Measurements from ENCODE around the gene SPTBN5. TPM values are rescaled to one million over a fixed set of nuclear protein-coding genes. Genes with fewer than 3 reads are reported as not detected.

SPTBN5 gene
- total and polyA plus RNA-seq, 2 experiments from 2014 or later, result 0.70 to 2.1 TPM

DNA sequence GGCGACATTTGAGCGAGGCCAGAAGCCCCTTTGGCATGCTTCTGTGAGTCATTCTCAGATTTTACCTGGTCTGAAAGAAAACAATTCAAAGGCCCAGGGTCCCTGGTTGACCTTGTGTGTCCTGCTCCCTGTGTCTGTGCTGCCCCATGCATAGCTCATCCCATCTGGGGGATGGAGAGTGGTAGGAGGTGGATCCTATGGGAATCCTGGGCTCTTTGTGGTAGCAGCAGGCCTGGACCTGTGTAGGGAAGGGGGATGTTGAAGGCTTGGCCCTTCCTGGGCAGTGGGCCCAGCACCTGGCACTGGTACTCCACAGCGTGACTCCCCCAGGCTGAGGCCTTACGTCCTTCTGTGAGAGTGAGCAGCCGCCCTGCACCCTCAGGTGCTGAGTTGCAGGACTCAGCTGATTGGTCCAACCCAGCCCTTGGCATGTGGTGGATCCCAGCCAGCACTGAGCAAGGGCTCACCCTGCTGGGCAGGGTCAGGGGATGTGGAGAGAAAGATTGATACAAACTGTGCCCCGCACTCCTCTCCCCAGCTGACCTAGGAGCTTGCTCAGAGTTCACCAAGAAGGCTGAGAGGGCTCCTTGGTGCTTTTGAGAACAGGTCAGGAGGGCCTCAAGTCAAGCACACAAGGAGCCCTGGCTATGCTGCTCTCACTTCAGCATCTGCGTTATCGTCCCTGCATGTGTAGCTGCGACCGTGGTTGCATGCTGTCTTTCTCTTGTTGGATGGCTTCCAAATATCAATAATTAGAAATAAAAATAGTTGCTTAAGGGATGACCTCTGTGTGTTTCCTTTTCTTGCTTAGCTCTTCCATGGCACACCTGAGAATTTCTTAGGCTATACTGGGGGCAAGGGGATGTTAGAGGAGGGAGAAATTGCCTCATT is 87.3 kb downstream of the SPTBN5 start:
- no peak overlapping the region for H3K4me3 ChIP-seq
- H3K9me3 ChIP-seq (ENCODE audit: low read depth), result no peaks in the 10 kb centered on the region
- H3K4me1 ChIP-seq (ENCODE audit: low read depth), result peaks cover 27% of the 10 kb centered on the region
- no peak for TF ChIP-seq CTCF (IDR thresholded peaks at IDR 0.05; ENCODE audit: low read depth, low read length)
- H3K36me3 ChIP-seq, result peaks cover 4% of the 10 kb centered on the region
- H3K27me3 ChIP-seq, result no peaks in the 10 kb centered on the region
- H3K27ac ChIP-seq, result peak overlapping the region; percentile 57
- peak in 1 of 2 donors; percentile 78 for DNase-seq (ENCODE audit: low read depth in 1 of 2, low spot score in 1 of 2)

DNA sequence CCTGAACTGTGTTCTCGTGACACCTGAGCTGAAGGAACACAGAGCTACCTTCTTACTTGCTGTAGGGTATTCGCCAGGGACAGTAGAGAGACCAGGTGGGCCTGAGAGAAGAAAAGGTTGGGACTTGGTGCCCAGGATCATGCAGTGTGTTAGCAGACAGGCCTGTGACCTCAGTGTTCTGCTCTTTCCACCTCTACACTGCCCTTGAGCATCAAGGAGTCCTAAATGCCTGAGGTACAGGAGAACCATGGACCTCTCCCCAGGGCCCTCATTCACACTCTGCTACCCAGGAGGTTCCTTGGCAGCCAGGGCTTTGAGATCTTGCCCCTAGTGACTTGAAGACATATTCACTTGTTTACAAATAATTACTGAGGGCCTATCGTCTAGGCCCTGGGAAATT is 88.1 kb downstream of the SPTBN5 start:
- H3K36me3 ChIP-seq, result peaks cover 4% of the 10 kb centered on the region
- peak overlapping the region; percentile 57 for H3K27ac ChIP-seq
- DNase-seq (ENCODE audit: low read depth in 1 of 2, low spot score in 1 of 2), result no peak
- H3K9me3 ChIP-seq (ENCODE audit: low read depth), result no peaks in the 10 kb centered on the region
- peaks cover 23% of the 10 kb centered on the region for H3K4me1 ChIP-seq (ENCODE audit: low read depth)
- no peaks in the 10 kb centered on the region for H3K27me3 ChIP-seq
- TF ChIP-seq CTCF (IDR thresholded peaks at IDR 0.05; ENCODE audit: low read depth, low read length), result no peak
- H3K4me3 ChIP-seq, result no peak overlapping the region

GRCh38 chr15:41804916-41805666 is 88.8 kb downstream of the SPTBN5 start:
- Histone ChIP-seq H3K27me3 (no peaks in the 10 kb centered on the region), H3K36me3 (peaks cover 4% of the 10 kb centered on the region), H3K9me3 (ENCODE audit: low read depth) (no peaks in the 10 kb centered on the region), H3K4me3 (no peak overlapping the region), H3K4me1 (ENCODE audit: low read depth) (peaks cover 23% of the 10 kb centered on the region), H3K27ac (peak overlapping the region; percentile 57)
- no peak for DNase-seq (ENCODE audit: low read depth in 1 of 2, low spot score in 1 of 2)
- TF ChIP-seq CTCF (IDR thresholded peaks at IDR 0.05; ENCODE audit: low read depth, low read length), result no peak

GRCh38 chr15:41804361-41804760 is 89.5 kb downstream of the SPTBN5 start:
- DNase-seq (ENCODE audit: low read depth in 1 of 2, low spot score in 1 of 2), result no peak
- H3K36me3 ChIP-seq, result peaks cover 4% of the 10 kb centered on the region
- no peak for TF ChIP-seq CTCF (IDR thresholded peaks at IDR 0.05; ENCODE audit: low read depth, low read length)
- H3K27me3 ChIP-seq, result no peaks in the 10 kb centered on the region
- peak overlapping the region; percentile 57 for H3K27ac ChIP-seq
- H3K4me1 ChIP-seq (ENCODE audit: low read depth), result peaks cover 30% of the 10 kb centered on the region
- H3K4me3 ChIP-seq, result no peak overlapping the region
- no peaks in the 10 kb centered on the region for H3K9me3 ChIP-seq (ENCODE audit: low read depth)

DNA sequence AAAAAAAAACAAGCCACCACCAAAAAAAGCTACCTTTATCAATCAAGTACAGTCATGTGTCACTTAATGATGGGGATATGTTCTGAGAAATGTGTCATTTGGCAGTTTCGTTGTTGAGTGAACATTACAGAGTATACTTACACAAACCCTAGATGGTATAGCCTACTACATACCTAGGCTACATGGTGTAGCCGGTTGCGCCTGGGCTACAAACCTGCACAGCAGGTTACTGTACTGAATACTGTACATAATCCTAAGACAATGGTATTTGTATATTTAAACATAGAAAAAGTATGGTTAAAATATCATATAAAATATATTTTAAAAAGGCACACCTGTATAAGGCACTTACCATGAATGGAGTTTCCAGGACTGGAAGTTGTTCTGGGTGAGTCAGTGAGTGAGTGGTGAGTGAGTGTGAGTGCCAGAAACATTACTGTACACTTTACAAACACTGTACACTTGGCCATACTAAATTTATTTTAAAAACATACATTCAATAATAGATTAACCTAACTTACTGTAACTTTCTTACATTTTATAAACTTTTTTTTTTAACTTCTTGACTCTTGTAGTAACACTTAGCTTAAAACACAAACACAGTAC is 91.9 kb downstream of the SPTBN5 start:
- Histone ChIP-seq H3K4me3 (no peak overlapping the region), H3K4me1 (ENCODE audit: low read depth) (peaks cover 50% of the 10 kb centered on the region), H3K27me3 (no peaks in the 10 kb centered on the region), H3K36me3 (peaks cover 4% of the 10 kb centered on the region), H3K27ac (no peak overlapping the region), H3K9me3 (ENCODE audit: low read depth) (no peaks in the 10 kb centered on the region)
- no peak for TF ChIP-seq CTCF (IDR thresholded peaks at IDR 0.05; ENCODE audit: low read depth, low read length)
- DNase-seq (ENCODE audit: low read depth in 1 of 2, low spot score in 1 of 2), result peak in 1 of 2 donors; percentile 10
